ENCODE measurements around the gene PAM. TPM values are rescaled to one million over a fixed set of nuclear protein-coding genes. Genes with fewer than 3 reads are reported as not detected.

Gene PAM
- total and polyA plus RNA-seq, 11 donors = 569 to 1,548 (median 1,087) TPM

DNA sequence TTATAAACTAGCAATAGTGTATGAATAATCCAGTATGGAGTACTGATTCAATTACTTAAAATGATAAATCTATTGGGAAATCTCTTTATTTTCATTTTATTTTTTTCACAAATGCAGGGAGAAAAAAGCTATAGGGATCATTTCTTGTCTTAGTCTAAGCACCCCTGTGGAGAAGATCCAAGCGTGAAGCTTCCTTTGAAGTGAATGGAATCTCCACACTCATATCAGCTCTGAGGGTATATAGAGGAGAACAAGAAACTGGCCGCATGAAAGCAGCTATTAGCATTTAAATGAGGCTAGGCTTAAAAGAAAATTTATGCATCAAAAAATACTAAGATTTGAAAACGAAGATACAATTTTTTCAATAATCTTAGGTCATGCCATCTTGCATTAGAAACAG is 12.9 kb upstream of the PAM start:
- 71 to 81% (median 75%) methylated on average over 3 of the region's 3 CpGs for WGBS, 4 donors

GRCh38 chr5:102743900-102744299 is 11.2 kb upstream of the PAM start:
- DNase-seq (no peak), ATAC-seq (no peak)
- intact Hi-C loops (cut with DNase I) = loop anchor here in 1 of 10 donors (5.0 kb wide), 1 partner anchor 52 kb away; no protein-coding TSS in a partner anchor
- Histone ChIP-seq H3K36me3 (no peaks in the 10 kb centered on the region), H3K27me3 (no peaks in the 10 kb centered on the region), H3K27ac (no peak overlapping the region), H3K4me3 (no peak overlapping the region), H3K4me1 (no peaks in the 10 kb centered on the region), H3K9me3 (no peaks in the 10 kb centered on the region)
- TF ChIP-seq, protein P1, sequence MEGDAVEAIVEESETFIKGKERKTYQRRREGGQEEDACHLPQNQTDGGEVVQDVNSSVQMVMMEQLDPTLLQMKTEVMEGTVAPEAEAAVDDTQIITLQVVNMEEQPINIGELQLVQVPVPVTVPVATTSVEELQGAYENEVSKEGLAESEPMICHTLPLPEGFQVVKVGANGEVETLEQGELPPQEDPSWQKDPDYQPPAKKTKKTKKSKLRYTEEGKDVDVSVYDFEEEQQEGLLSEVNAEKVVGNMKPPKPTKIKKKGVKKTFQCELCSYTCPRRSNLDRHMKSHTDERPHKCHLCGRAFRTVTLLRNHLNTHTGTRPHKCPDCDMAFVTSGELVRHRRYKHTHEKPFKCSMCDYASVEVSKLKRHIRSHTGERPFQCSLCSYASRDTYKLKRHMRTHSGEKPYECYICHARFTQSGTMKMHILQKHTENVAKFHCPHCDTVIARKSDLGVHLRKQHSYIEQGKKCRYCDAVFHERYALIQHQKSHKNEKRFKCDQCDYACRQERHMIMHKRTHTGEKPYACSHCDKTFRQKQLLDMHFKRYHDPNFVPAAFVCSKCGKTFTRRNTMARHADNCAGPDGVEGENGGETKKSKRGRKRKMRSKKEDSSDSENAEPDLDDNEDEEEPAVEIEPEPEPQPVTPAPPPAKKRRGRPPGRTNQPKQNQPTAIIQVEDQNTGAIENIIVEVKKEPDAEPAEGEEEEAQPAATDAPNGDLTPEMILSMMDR (IDR thresholded peaks at IDR 0.05) = no peak
- TF ChIP-seq POLR2A (IDR thresholded peaks at IDR 0.05) = no peak
- WGBS, 4 donors = 92 to 97% (median 93%) methylated on average over 4 of the region's 4 CpGs

More for the DNA sequence above, 12.9 kb upstream of the PAM start:
- no peaks in the 10 kb centered on the region for H3K4me1 ChIP-seq
- H3K27me3 ChIP-seq = no peaks in the 10 kb centered on the region
- no peak overlapping the region for H3K4me3 ChIP-seq
- H3K9me3 ChIP-seq = no peaks in the 10 kb centered on the region
- TF ChIP-seq POLR2A (IDR thresholded peaks at IDR 0.05) = no peak
- TF ChIP-seq, protein P1 (IDR thresholded peaks at IDR 0.05) = no peak
- H3K36me3 ChIP-seq = no peaks in the 10 kb centered on the region
- no peak for ATAC-seq
- H3K27ac ChIP-seq = no peak overlapping the region
- intact Hi-C loops (cut with DNase I) = loop anchor here in 1 of 10 donors (5.0 kb wide), 1 partner anchor 50 kb away; no protein-coding TSS in a partner anchor
- DNase-seq = no peak

GRCh38 chr5:102747386-102748166 is 7.5 kb upstream of the PAM start:
- Histone ChIP-seq H3K4me3 (no peak overlapping the region), H3K27me3 (no peaks in the 10 kb centered on the region), H3K9me3 (no peaks in the 10 kb centered on the region), H3K36me3 (no peaks in the 10 kb centered on the region), H3K27ac (no peak overlapping the region), H3K4me1 (no peaks in the 10 kb centered on the region)
- intact Hi-C loops (cut with DNase I) = no loop called here
- no peak for ATAC-seq
- 75 to 90% (median 86%) methylated on average over 4 of the region's 4 CpGs for WGBS, 4 donors
- TF ChIP-seq, protein P1 (IDR thresholded peaks at IDR 0.05) = no peak
- no peak for TF ChIP-seq POLR2A (IDR thresholded peaks at IDR 0.05)
- DNase-seq = no peak

- Histone ChIP-seq H3K36me3 (no peaks in the 10 kb centered on the region), H3K4me3 (no peak overlapping the region), H3K27ac (no peak overlapping the region), H3K27me3 (no peaks in the 10 kb centered on the region), H3K4me1 (peaks cover 0 to 8% (median 5%) of the 10 kb centered on the region in 12 donors), H3K9me3 (no peaks in the 10 kb centered on the region)
- DNase-seq (no peak), ATAC-seq (no peak)
- 80 to 83% (median 81%) methylated on average over 5 of the region's 5 CpGs for WGBS, 4 donors
- intact Hi-C loops (cut with DNase I) = loop anchor here in 4 of 10 donors (10.0 kb wide), 3 partner anchors 115 to 375 kb away; partner anchors contain the start of genes GIN1 (in 1 of the 4) and PPIP5K2 (in 1 of the 4)
- TF ChIP-seq, protein P1 (IDR thresholded peaks at IDR 0.05) = no peak
- no peak for TF ChIP-seq POLR2A (IDR thresholded peaks at IDR 0.05)
Measured at GRCh38 chr5:102749416-102750030, 5.6 kb upstream of the PAM start.

Measured in heart left ventricle (tissue), 16 donors.